ENCODE measurements around the gene DHX8. TPM values are rescaled to one million over a fixed set of nuclear protein-coding genes. Genes with fewer than 3 reads are reported as not detected.
"Not testable (repeated sequence)": the region's sequence is repeated elsewhere in the genome, so short reads cannot be mapped to it uniquely, and the experiment has no call there.

DHX8 gene
- total and polyA plus RNA-seq, 2 donors (not counting 3 experiments of a cell fraction or from before 2014, with no cell fraction given): 34.9 to 65.6 TPM

DNA sequence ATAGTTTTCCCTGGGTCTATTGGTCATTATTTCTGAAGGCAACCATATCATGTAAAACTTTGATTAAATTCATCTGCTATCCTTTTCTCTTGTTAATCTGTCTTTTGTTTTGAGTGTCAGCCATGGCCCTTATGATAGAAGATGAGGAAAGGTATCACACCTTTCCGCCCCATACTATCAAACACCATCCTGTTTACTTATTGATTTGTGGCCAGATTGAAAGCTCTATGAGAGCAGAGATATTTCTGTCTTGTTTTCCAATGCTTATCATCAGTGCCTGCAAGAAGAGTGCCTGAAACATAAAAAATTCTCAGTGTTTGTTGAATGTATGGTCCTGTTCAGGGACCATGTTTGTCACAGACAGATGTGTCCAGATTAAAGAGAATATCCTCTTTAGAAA is 22.6 kb upstream of the DHX8 start:
- no peak overlapping the region for H3K9ac ChIP-seq (replicated peaks; ENCODE audit: extremely low read depth, insufficient read depth, low read length)
- H3K79me2 ChIP-seq (ENCODE audit: control insufficient read depth, insufficient read depth, low read length): no peaks in the 10 kb centered on the region
- H3K4me3 ChIP-seq (replicated peaks in 1 of 3; ENCODE audit: insufficient read depth in 1 of 3, low read depth in 1 of 3, low read length in 3 of 3): no peak overlapping the region
- TF ChIP-seq GATA2 (IDR thresholded peaks at IDR 0.05; ENCODE audit: insufficient read depth, insufficient read length, low read depth, low read length) (no peak), FOS (IDR thresholded peaks at IDR 0.05; ENCODE audit: borderline replicate concordance, insufficient read depth, low read length) (no peak), POLR2AphosphoS5 (IDR thresholded peaks at IDR 0.05; ENCODE audit: insufficient read depth, low read depth, low read length) (no peak), POLR2A (IDR thresholded peaks at IDR 0.05; ENCODE audit: low read depth, low read length) (no peak), MYC (IDR thresholded peaks at IDR 0.05; ENCODE audit: low read depth, low read length) (no peak), JUN (IDR thresholded peaks at IDR 0.05; ENCODE audit: borderline replicate concordance, insufficient read depth, insufficient read length, low read depth) (no peak), EZH2 (IDR thresholded peaks at IDR 0.05; ENCODE audit: borderline replicate concordance, low read depth, low read length, severe bottlenecking) (no peak)
- TF ChIP-seq, protein P1, sequence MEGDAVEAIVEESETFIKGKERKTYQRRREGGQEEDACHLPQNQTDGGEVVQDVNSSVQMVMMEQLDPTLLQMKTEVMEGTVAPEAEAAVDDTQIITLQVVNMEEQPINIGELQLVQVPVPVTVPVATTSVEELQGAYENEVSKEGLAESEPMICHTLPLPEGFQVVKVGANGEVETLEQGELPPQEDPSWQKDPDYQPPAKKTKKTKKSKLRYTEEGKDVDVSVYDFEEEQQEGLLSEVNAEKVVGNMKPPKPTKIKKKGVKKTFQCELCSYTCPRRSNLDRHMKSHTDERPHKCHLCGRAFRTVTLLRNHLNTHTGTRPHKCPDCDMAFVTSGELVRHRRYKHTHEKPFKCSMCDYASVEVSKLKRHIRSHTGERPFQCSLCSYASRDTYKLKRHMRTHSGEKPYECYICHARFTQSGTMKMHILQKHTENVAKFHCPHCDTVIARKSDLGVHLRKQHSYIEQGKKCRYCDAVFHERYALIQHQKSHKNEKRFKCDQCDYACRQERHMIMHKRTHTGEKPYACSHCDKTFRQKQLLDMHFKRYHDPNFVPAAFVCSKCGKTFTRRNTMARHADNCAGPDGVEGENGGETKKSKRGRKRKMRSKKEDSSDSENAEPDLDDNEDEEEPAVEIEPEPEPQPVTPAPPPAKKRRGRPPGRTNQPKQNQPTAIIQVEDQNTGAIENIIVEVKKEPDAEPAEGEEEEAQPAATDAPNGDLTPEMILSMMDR (IDR thresholded peaks at IDR 0.05; ENCODE audit: extremely low read depth in 1 of 2, insufficient read depth in 1 of 2, low read depth in 1 of 2, low read length in 2 of 2): no peak
- TF ChIP-seq, protein P2, sequence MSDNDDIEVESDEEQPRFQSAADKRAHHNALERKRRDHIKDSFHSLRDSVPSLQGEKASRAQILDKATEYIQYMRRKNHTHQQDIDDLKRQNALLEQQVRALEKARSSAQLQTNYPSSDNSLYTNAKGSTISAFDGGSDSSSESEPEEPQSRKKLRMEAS (IDR thresholded peaks at IDR 0.05; ENCODE audit: insufficient read depth, insufficient read length): no peak
- no peak overlapping the region for H3K4me2 ChIP-seq (ENCODE audit: insufficient read depth, low read length)
- no peaks in the 10 kb centered on the region for H3K9me3 ChIP-seq (replicated peaks; ENCODE audit: control insufficient read depth, insufficient read depth, low read length)
- intact Hi-C loops (cut with micrococcal nuclease) (no loop called here), dilution Hi-C loops (cut with MboI; ENCODE audit: extremely low pct_ligation_motif_present, low sequenced_read_pairs) (no loop called here)
- no peaks in the 10 kb centered on the region for H3K36me3 ChIP-seq (ENCODE audit: control insufficient read depth in 2 of 2, extremely low read depth in 1 of 2, insufficient read depth in 2 of 2, low read length in 2 of 2)
- no peaks in the 10 kb centered on the region for H4K20me1 ChIP-seq (replicated peaks; ENCODE audit: control insufficient read depth, extremely low read depth, insufficient read depth, low read length)
- peaks cover 5% of the 10 kb centered on the region for H3K4me1 ChIP-seq (ENCODE audit: control insufficient read depth, extremely low read depth, insufficient read depth, low read length)
- H2AFZ ChIP-seq (ENCODE audit: low read depth, low read length): no peak overlapping the region
- DNase-seq (ENCODE audit: low read depth, low spot score) (no peak), FAIRE-seq (no peak)
- BruUV-seq (replicated peaks): no TSS peak
- POLR2A ChIA-PET: no interaction called here
- CTCF ChIA-PET: interaction anchor here (0.9 to 1.0 kb wide), 2 partner anchors 14 to 23 kb away, joined by 3 to 4 read pairs; partner anchors contain the start of gene DHX8
- H3K9me1 ChIP-seq (replicated peaks; ENCODE audit: control insufficient read depth, extremely low read depth, insufficient read depth, low read length): no peaks in the 10 kb centered on the region
- no peak overlapping the region for H3K27ac ChIP-seq (ENCODE audit: insufficient read depth, low read depth, low read length)
- peaks cover 4 to 12% of the 10 kb centered on the region in 2 experiments for H3K27me3 ChIP-seq (ENCODE audit: control insufficient read depth in 2 of 2, insufficient read depth in 2 of 2, low read length in 2 of 2)

DNA sequence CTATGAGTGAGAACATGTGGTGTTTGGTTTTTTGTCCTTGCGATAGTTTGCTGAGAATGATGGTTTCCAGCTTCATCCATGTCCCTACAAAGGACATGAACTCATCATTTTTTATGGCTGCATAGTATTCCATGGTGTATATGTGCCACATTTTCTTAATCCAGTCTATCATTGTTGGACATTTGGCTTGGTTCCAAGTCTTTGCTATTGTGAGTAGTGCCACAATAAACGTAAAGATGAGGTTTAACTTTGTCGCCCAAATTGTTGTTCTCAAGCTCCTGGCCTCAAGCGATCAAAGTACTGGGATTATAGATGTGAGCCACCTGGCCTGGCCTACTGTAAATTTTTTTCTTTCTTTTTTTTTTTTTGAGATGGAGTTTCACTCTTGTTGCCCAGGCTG is 21.2 kb upstream of the DHX8 start:
- H3K4me1 ChIP-seq (ENCODE audit: control insufficient read depth, extremely low read depth, insufficient read depth, low read length); H3K9me1 ChIP-seq (replicated peaks; ENCODE audit: control insufficient read depth, extremely low read depth, insufficient read depth, low read length); POLR2A ChIA-PET; DNase-seq (ENCODE audit: low read depth, low spot score); CTCF ChIA-PET; H3K79me2 ChIP-seq (ENCODE audit: control insufficient read depth, insufficient read depth, low read length); intact Hi-C loops (cut with micrococcal nuclease); dilution Hi-C loops (cut with MboI; ENCODE audit: extremely low pct_ligation_motif_present, low sequenced_read_pairs); BruUV-seq (replicated peaks); H3K4me2 ChIP-seq (ENCODE audit: insufficient read depth, low read length); H4K20me1 ChIP-seq (replicated peaks; ENCODE audit: control insufficient read depth, extremely low read depth, insufficient read depth, low read length); H3K9me3 ChIP-seq (replicated peaks; ENCODE audit: control insufficient read depth, insufficient read depth, low read length); H3K36me3 ChIP-seq (ENCODE audit: control insufficient read depth in 2 of 2, extremely low read depth in 1 of 2, insufficient read depth in 2 of 2, low read length in 2 of 2); H3K4me3 ChIP-seq (replicated peaks in 1 of 3; ENCODE audit: insufficient read depth in 1 of 3, low read depth in 1 of 3, low read length in 3 of 3); FAIRE-seq; H3K9ac ChIP-seq (replicated peaks; ENCODE audit: extremely low read depth, insufficient read depth, low read length); H3K27ac ChIP-seq (ENCODE audit: insufficient read depth, low read depth, low read length); H2AFZ ChIP-seq (ENCODE audit: low read depth, low read length): not testable (repeated sequence)
- peaks cover 2 to 12% of the 10 kb centered on the region in 2 experiments for H3K27me3 ChIP-seq (ENCODE audit: control insufficient read depth in 2 of 2, insufficient read depth in 2 of 2, low read length in 2 of 2)
